Measurements from ENCODE around the gene MRPL46. TPM values are rescaled to one million over a fixed set of nuclear protein-coding genes. Genes with fewer than 3 reads are reported as not detected.

The MRPL46 gene
- total RNA-seq, 1 donor from 2014 or later: 17.8 TPM

DNA sequence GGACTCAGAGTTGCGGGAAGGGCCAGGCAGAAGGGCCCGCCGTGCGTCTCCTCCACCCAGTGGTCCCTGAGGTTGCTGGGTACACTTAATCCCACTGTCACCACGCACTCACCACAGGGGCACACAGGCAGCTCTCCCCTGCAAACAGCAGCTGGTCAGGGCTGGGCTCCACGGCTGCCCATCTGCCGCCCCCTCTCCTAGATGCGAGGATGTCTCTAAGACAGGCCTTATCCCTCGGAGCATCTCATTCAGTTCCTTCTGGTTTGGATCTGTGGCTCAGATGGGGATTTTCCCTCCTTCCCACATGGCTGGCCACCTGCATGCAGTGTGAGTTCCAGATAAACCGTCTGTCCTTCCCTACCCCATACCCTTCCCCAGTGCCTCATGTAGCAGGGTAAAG, 26.7 kb upstream of the MRPL46 start:
- peaks cover under 1% of the 10 kb centered on the region for H3K4me1 ChIP-seq
- H3K4me3 Mint-ChIP-seq: no peak overlapping the region
- H3K9me3 ChIP-seq (ENCODE audit: low read depth): no peaks in the 10 kb centered on the region
- no peak overlapping the region for H3K27ac ChIP-seq
- TF ChIP-seq EZH2phosphoT487 (IDR thresholded peaks at IDR 0.05) (no peak), EZH2 (IDR thresholded peaks at IDR 0.05) (no peak)
- TF ChIP-seq, protein P1, sequence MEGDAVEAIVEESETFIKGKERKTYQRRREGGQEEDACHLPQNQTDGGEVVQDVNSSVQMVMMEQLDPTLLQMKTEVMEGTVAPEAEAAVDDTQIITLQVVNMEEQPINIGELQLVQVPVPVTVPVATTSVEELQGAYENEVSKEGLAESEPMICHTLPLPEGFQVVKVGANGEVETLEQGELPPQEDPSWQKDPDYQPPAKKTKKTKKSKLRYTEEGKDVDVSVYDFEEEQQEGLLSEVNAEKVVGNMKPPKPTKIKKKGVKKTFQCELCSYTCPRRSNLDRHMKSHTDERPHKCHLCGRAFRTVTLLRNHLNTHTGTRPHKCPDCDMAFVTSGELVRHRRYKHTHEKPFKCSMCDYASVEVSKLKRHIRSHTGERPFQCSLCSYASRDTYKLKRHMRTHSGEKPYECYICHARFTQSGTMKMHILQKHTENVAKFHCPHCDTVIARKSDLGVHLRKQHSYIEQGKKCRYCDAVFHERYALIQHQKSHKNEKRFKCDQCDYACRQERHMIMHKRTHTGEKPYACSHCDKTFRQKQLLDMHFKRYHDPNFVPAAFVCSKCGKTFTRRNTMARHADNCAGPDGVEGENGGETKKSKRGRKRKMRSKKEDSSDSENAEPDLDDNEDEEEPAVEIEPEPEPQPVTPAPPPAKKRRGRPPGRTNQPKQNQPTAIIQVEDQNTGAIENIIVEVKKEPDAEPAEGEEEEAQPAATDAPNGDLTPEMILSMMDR (IDR thresholded peaks at IDR 0.05): no peak
- no peak for DNase-seq (ENCODE audit: low spot score)
- H3K4me3 ChIP-seq: no peak overlapping the region
- H3K9me3 Mint-ChIP-seq: no peaks in the 10 kb centered on the region
- H3K27me3 ChIP-seq: no peaks in the 10 kb centered on the region
- no peaks in the 10 kb centered on the region for H3F3A ChIP-seq (ENCODE audit: low read depth)
- H3K27ac Mint-ChIP-seq: peak overlapping the region; percentile 33
- H3K36me3 ChIP-seq: no peaks in the 10 kb centered on the region
- H3K27me3 Mint-ChIP-seq (ENCODE audit: insufficient read depth, low read depth): peaks cover 9% of the 10 kb centered on the region
- peaks cover 2% of the 10 kb centered on the region for H3K36me3 Mint-ChIP-seq
- no peaks in the 10 kb centered on the region for H4K20me1 ChIP-seq (ENCODE audit: low read depth)
- no peaks in the 10 kb centered on the region for H3K79me2 ChIP-seq (ENCODE audit: low read depth)
- H2AFZ ChIP-seq (replicated peaks): no peak overlapping the region
- H3K9ac ChIP-seq: no peak overlapping the region
- no peak overlapping the region for H3K4me2 ChIP-seq
- H3K4me1 Mint-ChIP-seq: peaks cover 4% of the 10 kb centered on the region

DNA sequence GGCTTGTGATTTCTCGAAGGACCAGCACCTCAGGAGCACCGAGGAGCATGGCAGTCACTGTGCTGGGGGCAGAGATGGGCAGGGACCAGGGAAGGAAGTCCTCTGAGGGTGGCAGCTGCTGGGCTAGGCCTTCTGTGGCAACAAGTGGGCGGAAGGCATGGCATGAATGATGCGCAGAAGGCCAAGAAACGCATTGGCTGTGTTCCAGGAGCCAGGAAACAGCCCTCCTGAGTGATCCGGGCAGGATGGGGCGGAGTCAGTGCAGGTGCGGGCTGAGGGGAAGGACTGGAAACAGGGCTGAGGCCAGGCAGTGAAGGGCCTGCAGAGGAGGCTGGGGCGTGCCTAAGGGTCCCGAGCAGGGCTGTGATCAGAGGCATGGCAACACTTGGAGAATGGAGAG, 24.0 kb upstream of the MRPL46 start:
- no peak overlapping the region for H3K4me2 ChIP-seq
- H3K27me3 ChIP-seq: peaks cover 4% of the 10 kb centered on the region
- no peaks in the 10 kb centered on the region for H3K9me3 ChIP-seq (ENCODE audit: low read depth)
- H3K36me3 ChIP-seq: no peaks in the 10 kb centered on the region
- no peaks in the 10 kb centered on the region for H3K79me2 ChIP-seq (ENCODE audit: low read depth)
- H3K4me1 ChIP-seq: peaks cover 14% of the 10 kb centered on the region
- TF ChIP-seq EZH2phosphoT487 (IDR thresholded peaks at IDR 0.05): no peak
- TF ChIP-seq, protein P1 (IDR thresholded peaks at IDR 0.05): no peak
- no peak for TF ChIP-seq EZH2 (IDR thresholded peaks at IDR 0.05)
- Mint-ChIP-seq H3K36me3 (peaks cover 2% of the 10 kb centered on the region), H3K9me3 (no peaks in the 10 kb centered on the region), H3K4me3 (no peak overlapping the region), H3K27me3 (ENCODE audit: insufficient read depth, low read depth) (peaks cover 11% of the 10 kb centered on the region), H3K27ac (no peak overlapping the region), H3K4me1 (peaks cover 9% of the 10 kb centered on the region)
- H3K9ac ChIP-seq: no peak overlapping the region
- H3F3A ChIP-seq (ENCODE audit: low read depth): no peaks in the 10 kb centered on the region
- H2AFZ ChIP-seq (replicated peaks): no peak overlapping the region
- H3K4me3 ChIP-seq: no peak overlapping the region
- H4K20me1 ChIP-seq (ENCODE audit: low read depth): peaks cover 4% of the 10 kb centered on the region
- no peak for DNase-seq (ENCODE audit: low spot score)
- H3K27ac ChIP-seq: no peak overlapping the region

DNA sequence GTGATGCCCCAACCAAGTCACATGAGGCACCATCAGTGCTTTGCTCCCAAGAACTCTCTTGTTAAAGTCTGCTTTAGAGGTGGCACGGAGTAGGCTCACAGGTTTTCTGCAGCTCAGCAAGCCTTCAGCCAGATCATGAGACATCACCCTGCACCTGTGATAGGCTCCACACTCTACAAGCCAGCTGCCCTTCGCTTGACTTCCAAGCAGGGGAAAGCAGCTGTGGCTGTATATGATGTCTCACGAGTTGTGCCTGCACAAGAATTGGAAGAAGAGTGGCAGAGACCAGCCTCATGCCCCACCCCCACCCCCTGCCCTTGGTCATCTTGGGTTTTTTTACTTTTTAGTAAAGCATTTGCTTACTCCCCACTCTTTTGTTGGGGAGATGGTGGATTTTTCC, 22.8 kb upstream of the MRPL46 start:
- H2AFZ ChIP-seq (replicated peaks): no peak overlapping the region
- no peak for DNase-seq (ENCODE audit: low spot score)
- Mint-ChIP-seq H3K27me3 (ENCODE audit: insufficient read depth, low read depth) (peaks cover 14% of the 10 kb centered on the region), H3K4me3 (no peak overlapping the region), H3K36me3 (peaks cover 2% of the 10 kb centered on the region), H3K4me1 (peaks cover 18% of the 10 kb centered on the region), H3K27ac (no peak overlapping the region), H3K9me3 (no peaks in the 10 kb centered on the region)
- H3K27ac ChIP-seq: no peak overlapping the region
- H3K9me3 ChIP-seq (ENCODE audit: low read depth): no peaks in the 10 kb centered on the region
- H3K79me2 ChIP-seq (ENCODE audit: low read depth): no peaks in the 10 kb centered on the region
- H3K27me3 ChIP-seq: peaks cover 4% of the 10 kb centered on the region
- TF ChIP-seq, protein P1 (IDR thresholded peaks at IDR 0.05): no peak
- TF ChIP-seq EZH2phosphoT487 (IDR thresholded peaks at IDR 0.05): no peak
- TF ChIP-seq EZH2 (IDR thresholded peaks at IDR 0.05): no peak
- peaks cover 13% of the 10 kb centered on the region for H4K20me1 ChIP-seq (ENCODE audit: low read depth)
- peaks cover 22% of the 10 kb centered on the region for H3K4me1 ChIP-seq
- H3K9ac ChIP-seq: no peak overlapping the region
- H3F3A ChIP-seq (ENCODE audit: low read depth): peaks cover 10% of the 10 kb centered on the region
- no peaks in the 10 kb centered on the region for H3K36me3 ChIP-seq
- H3K4me2 ChIP-seq: no peak overlapping the region
- no peak overlapping the region for H3K4me3 ChIP-seq
